HG02943 (cell line): ENCODE data around the gene ACSBG1.

ENCODE experiments used
- ATAC-seq: cut with Tn5 transposase; IDR thresholded peaks from one replicate; pipeline ENCODE4 v1.9.1; 2021; ENCODE audit warnings: mild to moderate bottlenecking, low read depth, moderate library complexity; ENCODE audit not compliant: unreplicated experiment

The ACSBG1 gene

DNA sequence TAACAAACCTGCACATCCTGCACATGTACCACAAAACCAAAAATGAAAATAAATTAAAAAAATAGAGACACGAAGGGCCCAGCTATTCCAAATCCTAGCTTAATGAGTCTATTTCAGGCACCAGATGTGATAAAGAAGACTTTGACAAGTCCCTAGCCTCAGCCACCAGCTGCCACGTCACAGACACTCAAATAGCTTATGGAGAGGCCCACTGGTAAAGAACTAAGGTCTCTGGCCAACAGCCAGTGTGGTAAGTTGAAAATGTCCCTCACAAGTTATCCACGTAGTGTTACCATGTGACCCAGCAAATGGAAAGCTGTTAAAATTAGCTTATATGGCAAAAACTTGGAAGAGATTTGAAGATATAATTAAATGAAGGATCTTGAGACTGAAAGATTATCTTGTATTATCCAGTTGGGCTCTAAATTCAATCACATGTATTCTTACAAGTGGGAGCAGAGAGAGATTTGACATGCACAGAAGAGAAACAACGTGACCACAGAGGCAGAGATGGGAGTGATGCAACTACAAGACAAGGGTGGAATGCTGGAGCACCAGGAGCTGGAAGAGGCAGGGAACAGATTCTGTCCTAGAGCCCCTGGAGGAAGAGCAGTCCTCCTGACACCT is 10.9 kb downstream of the ACSBG1 start:
- no peak for ATAC-seq

DNA sequence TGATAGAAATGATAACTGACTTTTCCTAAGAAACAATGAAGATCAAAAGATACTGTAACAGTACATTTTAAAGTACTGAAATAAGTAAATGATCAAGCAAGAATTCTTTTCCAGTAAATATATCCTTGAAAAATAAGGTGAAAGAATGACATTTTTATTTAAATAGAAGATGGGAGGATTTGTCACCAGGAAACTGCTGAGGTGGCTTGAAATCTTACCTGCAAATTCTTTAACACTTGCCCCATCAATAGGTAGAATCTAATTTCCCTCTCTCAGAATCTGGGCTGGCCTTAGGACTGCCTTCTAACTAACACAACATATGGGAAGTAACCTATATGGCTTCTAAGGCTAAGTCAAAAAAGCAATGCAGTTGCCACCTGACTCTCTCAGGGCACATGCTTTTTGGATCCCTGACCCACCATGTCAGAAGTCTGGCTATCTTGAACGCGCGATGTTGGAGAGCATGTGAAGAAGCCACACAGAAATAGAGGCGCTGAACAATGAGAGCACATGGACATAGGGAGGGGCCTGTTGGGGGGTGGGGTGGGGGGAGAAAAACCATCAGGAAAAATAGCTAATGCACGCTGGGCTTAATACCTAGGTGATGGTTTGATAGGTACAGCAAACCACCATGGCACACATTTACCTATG is 11.5 kb downstream of the ACSBG1 start:
- ATAC-seq: no peak

DNA sequence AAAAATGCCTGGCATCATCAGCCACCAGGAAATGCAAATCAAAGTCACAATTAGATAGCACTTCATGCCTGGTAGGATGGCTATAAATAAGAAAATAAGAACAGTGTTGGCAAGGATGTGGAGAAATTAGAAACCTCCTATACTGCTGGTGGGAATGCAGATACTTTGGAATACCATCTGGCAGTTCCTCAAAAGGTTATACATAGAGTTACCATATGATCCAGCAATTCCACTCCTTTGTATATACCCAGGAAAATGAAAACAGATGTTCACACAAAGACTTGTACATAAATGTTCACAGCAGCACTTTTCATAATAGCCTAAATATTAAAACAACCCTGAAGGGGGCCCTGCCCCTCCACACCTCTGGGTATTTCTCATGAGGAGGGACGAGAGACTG is 13.7 kb downstream of the ACSBG1 start:
- no peak for ATAC-seq

DNA sequence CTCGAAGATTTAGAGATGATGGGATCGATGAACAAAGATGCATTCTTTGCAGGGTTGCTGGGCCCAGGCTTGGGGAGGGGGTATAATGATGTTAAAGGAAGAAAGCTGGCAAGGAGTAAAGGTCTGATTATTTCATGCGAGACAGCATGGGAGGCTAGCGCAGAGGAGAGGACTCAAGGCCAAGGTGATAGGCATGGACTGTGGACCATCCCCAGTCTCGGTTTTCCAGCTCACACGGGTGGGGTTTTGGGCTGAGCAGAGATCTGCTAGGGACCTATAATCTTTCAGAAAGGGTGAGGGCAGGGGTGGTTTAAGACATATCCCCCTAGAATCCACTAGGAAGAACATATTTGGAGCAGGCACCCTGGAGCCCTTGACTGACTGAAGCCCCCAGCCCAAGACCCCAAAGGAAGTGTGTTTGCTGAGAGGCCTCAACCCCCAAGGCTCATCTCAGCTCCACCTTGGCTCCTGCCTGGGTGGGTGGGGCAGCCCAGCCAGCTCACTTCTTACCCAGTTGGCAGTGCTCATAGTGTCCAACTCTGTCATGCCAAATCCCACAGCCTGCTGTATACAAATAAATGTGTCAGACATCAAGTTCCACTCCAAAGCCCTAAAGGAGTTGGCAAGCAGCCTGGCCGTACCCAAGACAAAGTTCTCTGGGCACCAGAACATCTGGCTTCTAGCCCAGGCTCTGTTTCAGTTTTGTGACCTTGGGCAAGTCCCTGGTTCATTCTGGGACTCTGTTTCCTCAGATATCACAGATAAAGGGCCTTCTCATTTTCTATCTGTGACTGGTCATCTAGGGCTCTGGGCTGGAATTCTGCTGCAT is 17.9 kb downstream of the ACSBG1 start:
- no peak for ATAC-seq

DNA sequence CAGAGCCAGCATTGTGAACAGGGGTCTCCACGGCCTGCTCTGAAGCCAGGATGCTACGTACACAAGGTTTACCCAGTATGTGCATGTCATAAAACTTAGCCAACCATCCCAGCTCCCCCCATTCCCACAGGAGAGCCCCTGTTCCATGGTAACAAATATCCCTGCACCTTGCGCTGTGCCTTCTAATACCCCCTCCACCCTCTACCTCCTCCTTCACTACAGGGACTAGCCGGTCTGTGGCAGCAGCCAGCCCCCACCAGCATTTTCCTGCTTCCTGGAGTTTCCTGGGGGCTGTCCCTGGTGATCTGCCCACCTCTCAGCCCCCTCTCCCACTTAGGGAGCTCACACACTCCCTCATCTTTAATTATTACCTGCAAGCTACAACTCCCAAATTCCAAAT is 20.4 kb downstream of the ACSBG1 start:
- no peak for ATAC-seq

DNA sequence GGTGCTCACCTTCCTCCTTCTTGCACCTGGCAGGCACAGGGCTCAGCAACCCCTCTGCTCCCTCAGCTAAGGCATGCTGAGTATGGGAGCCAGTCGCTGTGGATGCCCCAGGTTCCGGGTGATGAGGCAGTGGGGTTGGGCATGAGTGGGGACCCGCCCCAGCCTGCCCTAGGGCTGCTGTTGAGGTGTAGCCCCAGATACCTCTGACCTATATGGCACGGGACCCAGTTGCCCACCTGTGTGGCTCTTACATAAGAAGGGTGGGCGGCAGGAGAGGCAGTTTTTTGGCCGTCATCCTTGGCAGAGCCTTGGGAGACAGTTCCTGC is 21.0 kb downstream of the ACSBG1 start:
- ATAC-seq: no peak

DNA sequence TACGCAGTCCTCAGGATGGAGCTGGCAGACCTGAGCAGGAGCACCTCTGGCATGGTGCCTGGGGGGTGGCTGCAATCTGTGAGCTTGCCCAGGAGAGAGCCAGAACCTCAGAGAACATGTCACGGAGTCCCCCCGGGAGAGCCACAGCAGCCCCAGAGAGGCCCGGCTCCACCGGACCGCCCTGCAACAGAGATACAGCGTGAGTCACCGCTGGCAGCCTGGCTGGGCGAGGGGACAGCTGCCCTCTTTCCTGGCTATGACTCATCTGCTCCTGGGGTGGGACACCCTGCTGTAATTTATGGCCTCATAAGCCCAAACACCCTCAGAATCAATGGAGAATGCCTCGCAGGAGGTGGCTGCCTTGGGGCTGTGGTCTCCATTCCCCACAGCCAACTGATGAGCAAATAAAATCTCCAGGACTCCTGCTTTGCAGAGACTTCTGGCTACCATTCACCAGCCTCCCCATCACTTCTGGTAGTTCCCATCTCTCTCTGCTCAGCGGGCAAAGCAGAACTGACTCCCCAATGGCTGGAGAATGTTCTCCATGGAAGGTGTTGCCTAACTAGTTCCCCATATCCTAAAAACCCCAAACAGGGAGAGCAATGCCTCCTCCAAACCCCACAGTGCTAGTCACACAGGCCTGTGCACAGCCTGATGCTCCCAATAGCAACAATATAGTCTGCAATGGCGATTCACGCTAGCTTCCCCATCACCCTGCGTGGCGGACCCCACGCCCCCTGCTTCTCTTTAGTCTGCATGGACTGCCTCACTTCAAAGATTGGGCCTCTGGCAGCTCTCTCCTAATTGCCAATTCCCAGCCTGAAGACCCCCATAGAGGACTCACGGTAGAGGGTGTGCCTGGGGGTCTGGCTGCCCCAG is 21.6 kb downstream of the ACSBG1 start:
- ATAC-seq: no peak

DNA sequence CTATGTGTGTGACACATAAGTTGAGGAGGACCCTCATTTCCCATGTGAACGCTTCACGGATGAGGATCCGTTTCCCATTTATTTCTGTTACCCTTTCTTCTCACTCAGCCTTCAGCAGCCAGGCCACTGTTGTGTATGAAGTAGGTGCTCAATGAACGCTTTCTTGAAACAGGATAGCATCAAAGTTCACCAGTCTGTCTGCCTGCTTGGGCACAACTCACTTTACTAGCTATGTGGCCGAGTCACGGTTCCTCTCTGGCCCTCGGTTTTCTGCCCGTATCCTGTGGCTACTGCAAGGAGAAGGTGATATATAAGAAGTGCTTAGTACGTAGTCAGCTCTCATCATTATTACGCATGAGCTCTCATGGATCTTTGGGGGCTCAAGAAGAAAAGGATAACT is 22.4 kb downstream of the ACSBG1 start:
- no peak for ATAC-seq

DNA sequence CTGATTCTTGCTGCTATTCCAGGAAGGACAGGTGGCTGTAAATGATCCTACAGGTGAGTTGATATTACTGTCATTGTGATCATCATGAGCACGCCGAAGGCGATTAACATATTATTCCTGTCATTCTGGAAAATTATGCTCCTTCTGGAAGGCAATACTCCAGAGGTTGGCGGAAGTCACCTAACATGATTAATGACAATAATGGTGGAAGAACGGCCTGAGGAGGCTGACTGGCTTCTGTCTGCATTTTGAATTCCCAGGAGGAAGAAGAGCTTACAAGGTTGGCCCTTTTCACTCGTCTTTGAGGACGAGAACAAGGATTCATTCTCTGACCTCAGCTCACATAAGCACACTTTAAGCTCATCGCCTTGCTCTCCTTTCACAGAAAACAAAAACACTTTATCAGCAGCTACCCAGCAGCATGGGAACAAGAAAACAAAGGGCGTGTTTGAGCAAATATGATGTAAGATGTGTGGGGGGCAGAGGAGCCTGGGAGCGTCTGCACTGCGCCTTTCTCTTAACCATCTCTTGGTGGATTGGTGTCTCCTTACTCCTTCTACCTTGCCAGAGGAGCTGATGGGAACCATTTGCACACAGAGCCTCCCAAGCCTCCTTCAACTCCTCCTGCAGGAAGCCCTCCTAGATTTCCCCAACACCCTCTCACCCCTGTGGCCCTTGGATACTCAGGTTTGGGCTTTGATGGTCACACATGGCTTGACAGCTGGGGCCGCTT is 23.0 kb downstream of the ACSBG1 start:
- no peak for ATAC-seq

DNA sequence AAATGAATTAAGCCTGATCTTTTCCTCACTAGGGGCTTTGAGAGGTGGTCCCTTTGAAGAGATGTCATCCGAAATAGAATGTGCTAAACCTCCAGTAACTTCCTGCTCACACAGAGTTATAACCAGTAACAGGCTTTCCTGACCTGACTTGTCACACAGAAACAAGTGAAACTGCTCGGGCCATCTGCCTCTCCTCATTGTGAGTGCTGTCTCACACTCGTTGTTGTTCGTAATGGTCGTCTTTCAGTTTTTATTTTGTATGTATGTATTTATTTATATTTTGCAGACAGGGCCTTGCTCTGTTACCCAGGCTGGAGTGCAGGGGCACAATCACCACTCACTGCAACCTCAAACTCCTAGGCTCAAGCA is 24.0 kb downstream of the ACSBG1 start:
- ATAC-seq: no peak

DNA sequence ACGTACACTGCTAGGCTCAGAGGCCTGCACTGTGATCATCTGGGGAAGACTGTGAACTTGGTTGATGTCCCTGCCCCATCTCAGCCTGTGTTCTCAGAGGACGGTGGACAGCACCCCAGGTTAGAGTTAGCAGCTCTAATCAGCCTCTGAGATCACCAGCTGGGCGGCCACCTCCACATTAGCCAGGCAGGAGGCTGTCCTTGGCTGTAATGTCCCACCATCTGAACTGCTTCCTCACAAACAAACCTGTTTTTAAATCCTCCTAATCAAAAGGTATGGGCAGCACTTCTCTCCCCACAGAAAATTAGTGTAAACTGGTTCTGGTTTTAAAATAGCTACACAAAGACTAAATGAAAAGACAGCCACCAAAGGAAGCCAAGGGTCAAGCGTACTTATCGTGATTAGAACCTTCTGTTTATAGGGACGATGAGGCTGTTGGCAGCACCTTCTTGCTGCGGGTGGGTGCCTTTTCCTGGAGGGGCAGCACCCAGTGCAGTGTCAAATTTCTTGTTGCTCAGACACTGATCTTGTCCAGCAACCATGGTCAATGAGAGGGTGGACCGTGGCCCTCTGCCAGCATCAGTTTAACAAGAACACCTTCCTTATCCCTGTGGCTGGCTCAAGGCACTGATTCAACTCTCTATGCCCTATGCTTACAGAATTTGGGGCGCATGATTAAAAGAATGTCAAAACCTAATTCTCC is 24.6 kb downstream of the ACSBG1 start:
- no peak for ATAC-seq

DNA sequence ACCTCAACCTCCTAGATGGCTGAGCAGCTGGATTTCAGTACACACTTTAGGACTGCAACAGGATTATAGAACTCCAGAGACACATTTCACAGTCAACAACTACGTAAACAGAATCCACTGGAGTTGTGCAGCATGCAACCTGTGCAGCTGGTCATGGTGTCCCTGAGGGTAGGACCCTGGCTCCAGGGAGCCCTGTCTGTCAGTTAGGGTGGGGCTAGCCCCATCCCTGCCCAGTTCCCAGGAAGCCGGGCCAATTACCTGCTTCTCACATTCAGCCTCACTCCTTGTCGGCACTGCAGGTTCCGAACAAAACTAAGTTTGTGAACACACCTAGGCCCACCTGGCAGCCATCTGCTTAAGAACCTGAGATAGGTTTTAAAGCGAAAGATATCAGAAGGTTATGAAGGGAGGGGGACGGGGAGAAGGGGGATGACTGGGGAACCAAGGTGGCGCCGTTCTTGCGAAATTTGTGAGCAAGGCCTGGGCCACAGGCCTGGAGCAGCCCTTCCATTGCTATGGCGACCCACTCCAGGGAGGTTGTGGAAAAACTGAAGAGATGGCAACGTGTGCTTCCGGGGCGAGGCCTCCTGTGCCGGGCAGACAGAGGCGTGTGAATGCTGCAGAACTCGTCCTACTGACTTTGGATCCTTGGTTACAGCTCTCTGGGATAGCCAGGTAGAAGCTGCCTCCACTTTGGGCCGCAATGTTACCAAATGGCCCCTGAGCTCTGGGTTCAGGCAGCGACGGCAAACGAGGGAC is 25.3 kb downstream of the ACSBG1 start:
- no peak for ATAC-seq

DNA sequence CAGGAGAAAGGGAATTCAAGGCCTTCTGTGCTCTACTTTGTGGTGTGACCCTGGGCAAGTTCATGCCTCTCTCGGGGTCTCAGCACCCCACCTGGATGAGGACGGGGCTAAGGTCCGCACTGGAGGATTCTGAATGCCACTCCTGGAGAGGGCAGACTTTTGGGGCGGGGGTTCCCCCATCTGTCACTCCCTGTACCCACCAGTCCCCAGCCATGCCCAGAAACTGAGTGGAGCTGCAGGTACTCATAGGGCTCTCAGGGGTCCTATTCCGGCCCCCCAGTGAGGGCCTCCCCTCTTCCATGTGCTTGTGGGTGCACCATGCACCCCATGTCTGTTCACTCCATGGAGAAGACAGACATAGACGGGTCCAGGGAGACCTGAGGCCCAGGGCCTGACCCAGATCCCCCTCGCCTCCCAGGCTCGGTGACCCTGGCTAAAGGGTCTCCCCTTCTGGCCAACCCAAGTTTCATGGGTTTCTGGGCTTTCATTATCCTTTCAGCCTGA is 26.0 kb downstream of the ACSBG1 start:
- no peak for ATAC-seq

DNA sequence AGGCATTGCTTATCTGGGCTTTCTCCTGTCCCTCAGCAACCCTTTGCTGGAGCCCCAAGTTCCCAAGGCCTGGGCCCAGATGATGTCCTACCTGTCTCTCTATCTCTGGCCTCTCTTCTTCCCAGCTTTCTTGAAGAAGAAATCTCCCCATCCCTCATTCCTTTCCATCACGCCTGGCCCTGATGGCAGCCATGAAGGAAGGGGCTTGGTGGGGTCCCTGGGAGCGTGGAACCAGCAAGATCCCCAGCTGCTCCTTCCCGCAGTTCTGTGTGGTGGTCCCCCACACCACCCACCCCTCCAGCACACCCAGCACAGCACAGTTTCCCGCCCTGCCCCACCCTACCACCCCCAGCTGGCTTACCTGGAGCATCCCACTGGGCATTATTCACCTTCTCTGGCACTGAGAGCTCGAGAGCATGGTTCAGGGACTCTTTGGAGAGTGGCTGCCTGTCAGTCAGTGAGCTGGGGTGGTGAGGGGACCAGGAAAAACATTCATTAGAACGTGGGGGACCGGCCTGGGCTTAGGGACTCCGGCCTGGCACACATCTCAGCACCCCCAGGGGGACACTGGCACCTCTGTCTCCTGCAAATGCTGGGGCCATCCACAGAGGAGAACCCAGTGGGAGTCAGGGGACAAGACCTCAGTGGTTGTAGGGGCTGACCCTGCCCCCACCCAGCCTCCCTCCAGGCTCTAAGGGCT is 26.6 kb downstream of the ACSBG1 start:
- no peak for ATAC-seq

DNA sequence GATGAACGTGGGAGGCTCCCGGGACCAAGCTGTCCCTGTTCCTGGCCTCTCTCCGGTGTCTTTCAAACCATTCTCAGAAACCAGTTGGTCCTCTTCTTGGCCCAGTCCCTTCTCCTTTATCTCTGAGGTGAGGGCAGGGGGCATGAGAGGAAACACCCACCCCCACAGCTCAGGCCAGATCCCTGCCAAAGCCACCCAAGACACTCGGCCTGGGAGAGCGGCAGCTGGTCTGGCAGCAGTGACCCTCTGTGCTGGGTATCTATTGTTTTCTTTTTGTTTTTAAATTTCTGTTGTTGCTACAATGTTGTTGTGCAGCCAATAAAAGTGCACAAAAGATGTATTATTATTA is 27.3 kb downstream of the ACSBG1 start:
- ATAC-seq: no peak

DNA sequence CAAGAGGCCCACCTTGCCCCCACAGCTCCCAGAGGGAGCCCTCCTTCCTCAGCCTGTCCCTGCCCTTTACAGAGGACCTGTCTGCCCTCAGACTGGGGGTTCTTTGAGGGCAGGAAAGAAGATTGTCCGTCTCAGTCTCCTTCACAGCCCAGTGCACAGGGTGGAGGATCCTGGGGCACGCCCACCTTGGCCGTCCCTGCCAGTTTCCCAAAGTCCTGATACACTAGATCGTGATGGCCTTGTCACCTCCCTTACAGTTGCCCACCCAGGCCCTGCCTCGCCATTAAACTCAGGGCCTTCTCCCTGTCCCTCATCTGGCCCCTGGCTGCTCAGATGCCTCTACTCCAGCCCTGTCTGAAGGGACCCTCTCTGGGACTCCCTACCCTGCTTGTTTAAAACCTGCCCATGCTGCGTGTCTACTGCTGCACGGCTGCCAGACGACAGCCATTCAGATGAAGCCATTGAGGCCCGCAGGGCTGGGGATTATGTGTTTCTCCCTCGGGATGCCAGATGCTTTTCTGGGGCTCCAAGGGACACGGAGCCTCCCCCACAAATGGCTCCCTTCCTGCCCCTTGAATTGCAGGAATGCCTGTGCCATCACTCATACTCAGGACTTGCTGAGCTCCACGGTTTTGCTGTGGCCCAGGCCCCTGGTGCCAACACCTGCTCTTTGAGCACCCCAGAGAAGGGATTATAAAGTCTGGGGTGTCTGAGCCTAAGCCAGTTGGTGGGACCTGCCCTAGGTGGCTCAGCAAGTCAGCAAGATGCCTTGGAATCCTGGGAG is 27.8 kb downstream of the ACSBG1 start:
- ATAC-seq: no peak

DNA sequence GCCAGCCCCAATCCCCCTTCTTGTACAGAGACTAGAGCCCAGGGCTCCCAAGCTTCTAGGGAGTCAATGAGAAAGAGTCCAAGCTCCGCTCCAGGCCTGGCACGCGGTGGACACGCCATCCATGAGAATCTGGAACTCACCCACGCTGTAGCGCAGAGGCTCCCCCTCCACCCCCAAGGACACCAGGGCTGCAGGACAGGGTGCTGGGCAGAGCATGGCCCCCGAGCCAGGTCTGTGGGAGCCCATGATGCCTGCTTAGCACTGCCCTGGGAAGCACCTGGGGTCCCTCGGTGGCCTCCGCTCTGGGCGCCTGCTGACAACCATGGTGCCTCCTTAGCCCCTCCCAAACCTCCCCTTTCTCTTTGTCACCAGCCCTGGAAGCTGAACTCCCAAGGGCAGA is 28.5 kb downstream of the ACSBG1 start:
- ATAC-seq: no peak

DNA sequence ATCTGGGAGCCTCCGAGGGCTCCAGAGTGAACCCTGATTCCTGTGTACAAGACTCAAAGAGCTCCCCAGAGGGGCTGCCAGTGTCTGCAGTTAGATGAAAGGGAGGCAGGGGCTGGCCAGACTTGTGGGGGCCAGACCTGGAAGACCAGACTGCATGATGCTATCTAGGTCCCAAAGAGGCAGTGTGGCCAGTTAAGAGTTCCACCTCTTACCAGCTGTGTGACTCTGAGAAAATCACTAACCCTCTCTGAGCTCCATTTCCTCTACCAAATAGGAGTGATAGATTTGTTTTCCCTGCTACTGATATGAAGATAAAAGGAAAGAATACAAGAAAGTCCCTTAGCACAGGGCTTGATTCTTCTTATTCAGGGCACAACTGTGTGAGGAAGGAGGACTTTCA is 29.0 kb downstream of the ACSBG1 start:
- ATAC-seq: no peak
